WTC11 (cell line): ENCODE results near the gene DNAJC6. TPM values are rescaled to one million over a fixed set of nuclear protein-coding genes. Genes with fewer than 3 reads are reported as not detected.

Source experiments
- ATAC-seq: fragments of 200-7000 bp; cut with Tn5 transposase; 2 replicates; pipeline ENCODE4 v1.10.0; 2021; ENCODE audit warnings: mild to moderate bottlenecking, moderate library complexity
- CTCF ChIA-PET: fragments of 300-600 bp; sonication (Branson Sonifier 250); formaldehyde crosslinking; loops from one replicate; lab custom pipeline; 2021; ENCODE audit warnings: antibody characterized with exemption; lab: Charles Lee
- POLR2A ChIA-PET: fragments of 350-600 bp; sonication (Branson Sonifier 250); formaldehyde crosslinking; loops from one replicate; lab custom pipeline; 2021; ENCODE audit warnings: antibody characterized with exemption; lab: Charles Lee
- DNase-seq: peaks from one replicate; pipeline ENCODE4 v3.0.0; 2021; ENCODE audit warnings: low spot score
- H3K27ac Mint-ChIP-seq: 2 replicates; pipeline ENCODE4 v1.8.0; 2021; ENCODE audit warnings: mixed read lengths
- H3K27me3 Mint-ChIP-seq: 2 replicates; pipeline ENCODE4 v1.8.0; 2021; ENCODE audit warnings: low read depth, mild to moderate bottlenecking, moderate library complexity, mixed read lengths
- H3K36me3 Mint-ChIP-seq: 2 replicates; pipeline ENCODE4 v1.8.0; 2021; ENCODE audit warnings: mixed read lengths
- H3K4me1 Mint-ChIP-seq: 2 replicates; pipeline ENCODE4 v1.8.0; 2022; ENCODE audit warnings: mixed read lengths
- H3K4me3 Mint-ChIP-seq: 2 replicates; pipeline ENCODE4 v1.8.0; 2021; ENCODE audit warnings: mild to moderate bottlenecking, moderate library complexity, mixed read lengths
- H3K9me3 Mint-ChIP-seq: 2 replicates; pipeline ENCODE4 v1.8.0; 2021; ENCODE audit warnings: mixed read lengths
- AFF4 ChIP-seq: sonication (generic); formaldehyde crosslinking; IDR thresholded peaks from 2 replicates; pipeline ENCODE4 v1.8.1; 2023; ENCODE audit warnings: mild to moderate bottlenecking, missing genetic modification reagents, borderline replicate concordance
- CBFB ChIP-seq: sonication (generic); formaldehyde crosslinking; IDR thresholded peaks from 2 replicates; pipeline ENCODE4 v1.8.1; 2022; ENCODE audit warnings: mild to moderate bottlenecking, low read depth, missing genetic modification reagents
- CREB1 ChIP-seq: sonication (generic); formaldehyde crosslinking; IDR thresholded peaks from 2 replicates; pipeline ENCODE4 v1.8.0; 2023; ENCODE audit warnings: mild to moderate bottlenecking, missing genetic modification reagents
- CTCF ChIP-seq: fragments of 200-600 bp; IDR thresholded peaks from 2 replicates; pipeline ENCODE4 v1.8.0; 2022; ENCODE audit warnings: antibody characterized with exemption
- GABPB1 ChIP-seq: sonication (generic); formaldehyde crosslinking; IDR thresholded peaks from 2 replicates; pipeline ENCODE4 v1.8.1; 2023; ENCODE audit warnings: mild to moderate bottlenecking, missing genetic modification reagents
- IRF2 ChIP-seq: sonication (generic); formaldehyde crosslinking; IDR thresholded peaks from 2 replicates; pipeline ENCODE4 v1.8.0; 2022; ENCODE audit warnings: low read depth, missing genetic modification reagents, borderline replicate concordance
- STAT6 ChIP-seq: sonication (generic); formaldehyde crosslinking; conservative IDR thresholded peaks from 2 replicates; pipeline ENCODE4 v1.8.1; 2023; ENCODE audit warnings: mild to moderate bottlenecking, low read depth, missing genetic modification reagents, moderate library complexity
- TEAD4 ChIP-seq: sonication (generic); formaldehyde crosslinking; IDR thresholded peaks from 2 replicates; pipeline ENCODE4 v1.8.0; 2022; ENCODE audit warnings: mild to moderate bottlenecking, missing genetic modification reagents
- TP53 ChIP-seq: sonication (generic); formaldehyde crosslinking; IDR thresholded peaks from 2 replicates; pipeline ENCODE4 v1.8.1; 2023; ENCODE audit warnings: mild to moderate bottlenecking, missing genetic modification reagents
- USF2 ChIP-seq: sonication (generic); formaldehyde crosslinking; IDR thresholded peaks from 2 replicates; pipeline ENCODE4 v1.8.1; 2023; ENCODE audit warnings: mild to moderate bottlenecking, missing genetic modification reagents, moderate library complexity
- ZBTB21 ChIP-seq: sonication (generic); formaldehyde crosslinking; IDR thresholded peaks from 2 replicates; pipeline ENCODE4 v1.8.1; 2023; ENCODE audit warnings: mild to moderate bottlenecking, missing genetic modification reagents, borderline replicate concordance
- ZNF138 ChIP-seq: sonication (generic); formaldehyde crosslinking; conservative IDR thresholded peaks from 2 replicates; pipeline ENCODE4 v1.8.1; 2022; ENCODE audit warnings: mild to moderate bottlenecking, moderate library complexity, missing genetic modification reagents
- ZNF396 ChIP-seq: fragments of 250-450 bp; sonication (Bioruptor Pico); IDR thresholded peaks from 2 replicates; pipeline ENCODE4 v1.8.0; 2021; ENCODE audit warnings: mild to moderate bottlenecking, moderate library complexity, borderline replicate concordance
- ZNF416 ChIP-seq: fragments of 250-450 bp; sonication (Bioruptor Pico); IDR thresholded peaks from 2 replicates; pipeline ENCODE4 v1.9.0; 2021; ENCODE audit warnings: mild to moderate bottlenecking, inconsistent platforms
- ZNF423 ChIP-seq: fragments of 250-450 bp; sonication (Bioruptor Pico); IDR thresholded peaks from 2 replicates; pipeline ENCODE4 v2.1.2; 2022; ENCODE audit warnings: mild to moderate bottlenecking, moderate library complexity
- ZNF671 ChIP-seq: fragments of 250-450 bp; sonication (Bioruptor Pico); IDR thresholded peaks from 2 replicates; pipeline ENCODE4 v1.8.0; 2021; ENCODE audit warnings: mild to moderate bottlenecking
- total RNA-seq: library from RNA; stranded (reverse); gene quantifications from 3 replicates; pipeline ENCODE4 v1.2.3, GENCODE V29; 2021

The DNAJC6 gene
- total RNA-seq, 1 experiment from 2014 or later = 9.1 TPM

- peaks cover 12% of the 10 kb centered on the region for H3K4me1 Mint-ChIP-seq
- CTCF ChIA-PET = no interaction called here
These were observed 50.5 kb downstream of the DNAJC6 start for GRCh38 chr1:65359888-65360287.

More at GRCh38 chr1:65359888-65360287, 50.5 kb downstream of the DNAJC6 start:
- no peak overlapping the region for H3K27ac Mint-ChIP-seq
- POLR2A ChIA-PET = no interaction called here
- TF ChIP-seq TEAD4 (CRISPR knock-in tag) (no peak), ZNF138 (CRISPR knock-in tag) (no peak), CBFB (CRISPR knock-in tag) (no peak), IRF2 (CRISPR knock-in tag) (no peak), STAT6 (no peak), ZBTB21 (CRISPR knock-in tag) (no peak), ZNF416 (CRISPR knock-in tag) (no peak), CTCF (no peak), ZNF396 (no peak), AFF4 (no peak), CREB1 (no peak), ZNF671 (CRISPR knock-in tag) (no peak), GABPB1 (CRISPR knock-in tag) (no peak), USF2 (CRISPR knock-in tag) (no peak), TP53 (CRISPR knock-in tag) (no peak), ZNF423 (no peak)
- no peak for DNase-seq
- no peaks in the 10 kb centered on the region for H3K36me3 Mint-ChIP-seq
- H3K9me3 Mint-ChIP-seq = peaks cover 6% of the 10 kb centered on the region
- no peak for ATAC-seq
- no peaks in the 10 kb centered on the region for H3K27me3 Mint-ChIP-seq
- H3K4me3 Mint-ChIP-seq = no peak overlapping the region
